NCI-H1930 (cell line): ENCODE data around the gene ZNF518B.

Experiments
- DNase-seq, 2 experiments: peaks; one replicate each; lab custom pipeline; 2025; lab: John Stamatoyannopoulos, UW

ZNF518B gene, protein sequence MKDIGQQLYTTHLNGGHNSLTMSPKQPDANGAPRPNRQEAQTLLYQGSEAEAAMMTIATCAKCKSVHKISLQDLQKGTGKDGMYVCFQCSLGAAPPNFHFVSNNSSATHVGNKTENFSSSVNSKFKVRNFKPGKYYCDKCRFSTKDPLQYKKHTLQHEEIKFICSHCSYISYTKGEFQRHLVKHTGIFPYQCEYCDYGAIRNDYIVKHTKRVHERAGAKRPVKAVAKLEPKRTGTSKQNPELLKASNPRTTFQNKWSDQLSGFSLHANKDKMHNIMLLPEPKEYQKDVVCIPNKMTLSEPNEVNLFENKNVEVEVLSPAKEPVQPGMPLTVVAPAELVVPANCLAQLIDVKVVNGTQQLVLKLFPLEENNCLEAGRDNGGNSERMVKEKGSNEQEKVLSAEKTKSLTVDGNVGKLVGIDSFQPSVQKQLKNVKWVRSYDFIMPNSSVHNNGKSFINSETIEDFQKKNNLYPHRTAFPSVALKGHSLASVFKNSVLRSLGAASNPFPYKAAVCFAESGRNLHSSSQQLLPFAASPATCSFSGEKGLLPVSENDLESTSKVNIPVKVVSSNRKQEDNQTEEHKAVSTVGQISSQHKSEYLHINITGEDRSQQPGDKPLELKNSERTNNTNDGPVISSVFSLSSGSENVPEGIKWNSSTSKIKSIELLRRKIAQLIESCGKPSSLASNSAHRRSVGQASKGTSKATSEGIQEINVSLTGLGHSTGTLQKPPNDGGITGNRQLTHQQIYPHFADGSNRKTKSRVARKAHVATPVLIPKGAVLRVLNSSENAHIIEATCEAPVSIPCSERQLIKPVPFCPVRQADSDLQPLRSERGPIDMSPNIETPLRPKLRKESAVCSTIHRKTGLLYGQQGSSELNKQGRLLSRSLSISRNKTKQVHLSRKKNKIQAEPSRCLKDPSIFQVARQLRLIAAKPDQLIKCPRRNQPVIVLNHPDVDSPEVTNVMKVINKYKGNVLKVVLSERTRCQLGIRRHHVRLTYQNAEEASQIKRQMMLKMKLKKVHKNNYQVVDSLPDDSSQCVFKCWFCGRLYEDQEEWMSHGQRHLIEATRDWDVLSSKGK

DNA sequence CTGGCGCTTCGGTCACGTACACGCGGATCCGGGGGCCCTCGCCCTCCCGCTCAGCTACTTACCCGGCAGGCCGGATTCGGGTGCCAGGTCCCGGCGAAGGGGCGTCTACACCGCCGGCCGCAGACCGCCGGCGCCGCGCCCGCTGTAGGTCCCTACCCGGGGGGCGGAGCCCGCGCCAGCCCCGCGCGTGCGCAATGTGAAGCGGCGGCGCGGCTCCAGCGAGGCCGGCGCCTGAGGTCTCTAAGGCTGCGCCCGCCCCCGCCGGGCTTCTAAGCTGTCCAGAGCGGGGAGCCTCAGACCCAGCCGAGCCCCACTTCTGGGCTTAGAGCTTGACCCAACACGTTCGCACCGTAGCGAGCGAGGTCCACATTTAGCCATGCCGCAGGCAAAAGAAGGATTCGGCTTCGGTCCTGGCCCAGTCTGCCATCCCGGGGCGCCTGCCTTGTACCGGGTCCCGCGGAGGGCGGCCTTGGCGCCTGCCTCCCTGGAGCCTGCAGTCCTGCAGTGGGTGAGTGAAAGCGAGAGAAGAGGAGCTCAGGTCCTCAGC lies at the start of gene ZNF518B:
Gene ZNF518B, minus strand, starts transcription at position 172 of the 547 bp plus-strand sequence. CDS start 11,098 bp downstream, outside the sequence.
- DNase-seq, result no peak

DNA sequence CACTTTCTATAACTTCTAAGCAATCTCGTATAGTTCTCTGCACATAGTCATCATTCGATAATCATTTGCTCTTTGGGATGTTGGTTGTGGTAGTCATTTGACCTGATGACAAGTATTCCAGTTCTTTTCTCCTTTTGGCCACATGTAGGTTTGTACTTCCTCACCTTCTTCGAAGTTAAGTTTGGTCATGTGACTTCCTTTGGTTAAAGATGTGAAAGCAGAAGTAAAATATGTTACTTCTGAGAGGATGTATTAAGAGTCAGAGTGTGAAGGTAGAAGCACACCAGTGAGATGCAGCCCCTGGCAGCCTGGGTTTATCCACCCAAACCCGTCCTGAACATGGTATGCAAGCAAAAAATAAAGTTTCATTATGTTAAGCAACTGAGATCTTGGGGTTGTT lies 48.9 kb upstream of the ZNF518B start:
- DNase-seq, result no peak

DNA sequence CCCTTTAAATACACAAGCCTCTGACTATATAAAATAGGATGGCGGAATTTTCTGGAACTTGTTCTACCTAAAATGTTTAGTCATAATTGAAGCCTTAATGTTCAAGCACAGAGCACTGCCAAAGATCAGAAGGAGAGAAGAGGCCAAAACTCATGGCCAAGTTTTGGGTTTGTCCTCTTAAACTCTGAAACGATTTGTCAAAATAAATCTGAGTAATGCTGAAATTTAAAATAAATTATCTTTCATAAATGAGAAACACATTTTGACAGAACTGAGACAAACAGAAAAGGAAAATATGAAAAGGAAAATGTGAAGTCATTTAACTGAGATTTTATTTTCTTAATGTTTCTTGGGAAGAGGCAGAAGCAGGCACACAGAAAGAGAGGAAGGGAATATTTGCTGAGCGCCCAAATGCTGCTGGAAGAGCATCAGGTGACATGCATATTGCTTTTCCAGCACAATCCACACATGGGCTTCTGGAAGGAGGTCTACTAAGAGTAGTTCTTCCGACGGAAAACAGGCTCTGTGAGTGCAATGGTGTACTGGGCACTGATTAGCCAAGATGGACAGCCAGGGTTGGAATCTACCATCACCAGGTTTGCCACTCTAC lies 47.4 kb upstream of the ZNF518B start:
- DNase-seq, result no peak

DNA sequence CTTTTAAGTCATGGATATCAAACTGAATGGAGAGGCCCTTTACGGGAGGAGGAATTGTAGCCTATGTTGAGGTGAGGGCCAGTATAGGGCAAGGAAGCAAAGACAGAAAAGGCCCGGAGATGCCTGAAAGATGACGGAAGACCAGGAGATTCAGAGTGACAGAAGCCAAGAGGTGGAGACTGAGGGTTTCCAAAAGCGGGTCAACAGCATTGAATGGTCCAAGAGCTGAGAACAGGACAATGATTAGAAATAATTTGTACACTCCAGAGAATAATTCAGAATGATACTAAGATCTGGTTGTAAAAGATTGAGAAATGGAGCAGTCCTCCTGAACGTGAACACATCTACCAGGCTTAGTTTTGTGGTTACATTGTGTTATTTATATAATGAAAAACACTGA lies 45.5 kb upstream of the ZNF518B start:
- no peak for DNase-seq

DNA sequence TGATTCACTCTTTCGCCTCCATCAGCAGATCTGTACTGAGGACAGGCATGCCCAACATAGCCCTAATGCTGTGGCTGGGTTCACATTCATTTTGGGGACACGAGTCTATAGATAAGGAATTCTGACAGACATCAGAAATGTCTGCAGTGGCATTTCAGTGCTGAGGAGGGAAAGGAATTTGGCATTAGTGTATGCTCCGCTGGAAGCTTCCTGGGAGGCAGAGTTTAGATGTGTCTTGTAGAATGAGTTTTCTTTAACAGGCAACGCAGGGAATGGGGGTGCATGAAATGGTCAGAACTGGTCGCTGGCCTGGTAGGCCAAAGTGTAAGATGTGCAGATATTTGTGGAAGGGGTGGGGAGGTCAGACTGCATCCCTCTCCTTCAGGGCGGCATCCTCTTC lies 43.5 kb upstream of the ZNF518B start:
- DNase-seq, result no peak

DNA sequence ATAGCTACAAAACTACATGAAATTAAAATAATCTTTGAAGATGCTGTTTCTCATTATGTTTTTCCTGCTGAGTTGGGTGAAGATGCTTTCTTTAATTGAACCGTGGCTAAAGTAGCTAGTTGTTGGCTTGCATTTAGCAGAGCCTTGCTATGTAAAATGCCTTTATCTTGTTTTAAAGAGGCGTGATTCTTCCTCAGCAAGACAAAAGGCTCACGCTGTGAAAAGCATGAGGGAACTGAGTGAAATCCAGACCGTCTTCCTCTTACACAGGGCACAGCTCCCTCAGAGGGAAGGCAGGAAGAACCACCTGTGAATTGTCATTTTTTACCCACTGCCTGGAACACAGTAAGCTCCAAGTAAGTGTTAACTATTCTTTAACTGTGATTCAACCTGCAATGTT lies 39.0 kb upstream of the ZNF518B start:
- no peak for DNase-seq

DNA sequence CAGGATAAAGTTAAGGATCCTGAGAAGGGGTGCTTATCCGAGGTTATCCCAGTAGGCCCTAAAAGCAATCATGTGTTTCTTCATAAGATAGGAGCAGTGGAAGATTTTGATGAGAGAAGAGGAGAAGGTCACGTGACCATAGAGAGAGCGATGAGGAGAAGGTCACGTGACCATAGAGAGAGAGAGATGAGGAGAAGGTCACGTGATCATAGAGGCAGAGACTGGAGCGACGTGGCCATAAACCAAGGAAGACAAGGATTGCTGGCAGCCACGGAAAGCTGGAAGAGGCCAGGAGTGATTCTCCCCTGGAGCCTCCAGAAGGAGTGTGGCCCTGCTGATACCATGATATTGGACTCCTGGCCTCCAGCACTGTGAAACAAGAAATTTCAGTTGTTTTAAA lies 38.4 kb upstream of the ZNF518B start:
- no peak for DNase-seq

DNA sequence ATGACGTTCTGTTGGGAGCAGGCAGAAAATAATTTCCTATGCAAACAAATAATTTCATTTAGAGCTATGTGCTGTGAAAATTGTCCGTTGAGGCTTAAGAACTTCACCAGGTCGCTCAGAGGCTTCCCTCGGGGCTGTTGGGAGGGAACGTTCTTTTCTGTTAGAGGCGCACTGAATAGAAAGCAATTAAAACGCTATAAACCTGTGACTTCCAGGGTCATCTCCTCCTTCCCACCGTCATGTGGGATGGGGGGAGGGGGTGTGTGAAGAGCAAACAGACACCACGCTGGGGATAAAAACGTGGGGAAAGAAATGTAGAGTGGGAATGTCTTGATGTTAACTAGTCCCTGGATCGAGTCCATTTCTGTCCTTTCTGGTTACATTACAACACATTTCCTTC lies 35.2 kb upstream of the ZNF518B start:
- DNase-seq, result no peak

DNA sequence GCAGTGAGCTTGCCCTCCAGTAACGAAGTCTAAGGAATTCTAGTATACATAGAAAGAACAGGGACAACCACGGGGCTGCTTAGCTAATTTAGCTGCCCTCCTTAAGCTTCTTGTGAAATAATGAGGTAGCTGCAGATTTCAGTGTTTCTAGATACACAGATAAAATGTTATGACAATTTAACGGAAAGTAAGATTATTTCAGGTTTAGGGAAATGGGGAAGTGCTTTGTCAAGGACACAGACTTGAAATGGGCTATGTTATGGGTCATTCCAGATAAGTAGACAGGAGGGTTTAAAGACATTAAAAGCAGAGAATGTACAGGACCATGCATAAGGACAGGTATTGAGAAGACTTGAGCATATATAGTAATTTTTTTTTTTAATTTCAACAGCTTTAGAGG lies 34.2 kb upstream of the ZNF518B start:
- DNase-seq, result no peak

DNA sequence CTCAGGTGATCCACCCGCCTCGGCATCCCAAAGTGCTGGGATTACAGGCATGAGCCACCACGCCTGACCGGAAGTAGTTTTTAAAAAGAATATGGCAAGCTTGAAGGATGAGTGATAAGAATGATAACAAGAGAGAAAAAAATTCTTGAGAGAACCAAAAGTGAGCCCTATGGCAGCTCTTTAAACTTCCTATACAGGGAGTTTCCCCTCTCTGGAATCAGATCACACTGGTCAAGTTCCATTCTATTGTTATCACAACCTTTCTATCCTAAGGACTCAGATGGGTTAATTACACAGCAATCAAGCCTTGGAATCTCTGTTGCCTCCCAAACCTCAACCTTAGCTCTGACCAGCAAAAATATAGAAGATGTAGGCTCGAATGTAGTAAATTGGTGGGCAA lies 33.8 kb upstream of the ZNF518B start:
- no peak for DNase-seq

DNA sequence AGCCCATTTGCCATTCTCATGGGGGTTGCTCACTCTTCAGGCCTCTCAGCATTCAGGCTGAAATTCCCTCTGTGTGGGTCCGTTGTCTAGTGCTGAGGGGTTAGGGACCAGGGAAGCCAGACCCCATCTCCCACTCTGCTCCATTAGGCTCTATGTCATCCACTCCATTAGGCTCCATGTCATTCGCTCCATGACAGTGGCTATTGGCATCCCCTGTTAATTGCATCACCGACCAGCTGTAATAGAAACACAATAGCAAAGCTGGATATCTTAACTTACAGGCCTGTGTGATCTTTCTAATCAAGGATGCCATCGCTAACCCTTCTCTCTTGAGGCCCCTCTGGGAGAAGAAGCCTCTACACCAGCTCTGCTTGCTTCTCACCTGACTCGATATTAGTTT lies 25.7 kb upstream of the ZNF518B start:
- no peak for DNase-seq

DNA sequence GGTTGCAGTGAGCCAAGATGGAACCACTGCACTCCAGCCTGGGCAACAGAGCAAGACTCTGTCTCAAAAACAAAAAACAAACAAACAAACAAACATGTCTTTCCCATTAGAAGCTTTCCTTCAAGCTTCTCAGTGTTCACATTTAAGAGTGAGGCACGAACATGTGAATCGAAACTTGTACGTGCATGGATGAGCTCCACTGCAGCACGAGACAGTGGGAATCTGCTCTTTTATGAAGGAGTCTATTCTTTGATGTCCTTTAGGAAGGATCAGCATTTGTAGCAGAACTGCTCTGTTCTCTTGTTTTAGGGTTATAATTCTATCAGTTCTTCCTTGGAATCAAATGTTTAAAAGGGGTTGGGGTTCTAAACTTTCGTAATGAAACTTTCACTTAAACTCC lies 23.4 kb upstream of the ZNF518B start:
- no peak for DNase-seq

DNA sequence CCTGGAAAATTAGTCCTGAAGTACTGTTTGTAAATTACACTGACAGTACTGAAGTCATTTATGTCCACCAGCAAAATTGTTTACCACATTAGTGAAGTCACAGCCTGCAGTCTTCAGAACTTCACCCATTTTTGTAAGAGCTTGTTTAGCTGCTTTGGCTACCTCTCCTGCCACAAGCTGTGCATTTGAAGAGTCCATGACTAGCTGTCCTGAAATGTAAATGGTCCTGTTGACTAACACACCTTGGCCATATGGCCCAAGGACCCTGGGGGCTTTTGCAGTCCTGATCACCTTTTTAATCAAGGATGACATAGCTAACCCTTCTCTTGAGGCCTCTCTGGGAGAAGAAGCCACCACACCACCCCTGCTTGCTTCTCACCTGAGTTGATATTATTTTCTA lies 21.4 kb upstream of the ZNF518B start:
- DNase-seq, result no peak

DNA sequence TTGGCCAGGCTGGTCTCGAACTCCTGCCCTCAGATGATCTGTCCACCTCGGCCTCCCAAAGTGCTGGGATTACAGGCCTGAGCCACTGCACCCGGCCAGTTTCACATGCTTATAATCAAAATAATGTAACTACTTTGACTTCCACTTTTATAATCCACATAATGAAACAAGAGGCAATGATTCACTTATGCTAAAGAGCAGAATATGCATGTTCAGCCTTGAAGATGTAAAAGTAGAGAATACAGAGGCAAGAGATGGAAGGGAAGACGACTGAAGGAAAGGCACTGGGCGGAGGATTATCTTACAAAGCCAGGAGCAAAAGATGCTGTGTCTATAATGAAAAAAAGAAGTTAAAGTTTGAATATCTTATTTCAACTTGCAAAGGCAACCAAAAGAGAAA lies 13.3 kb upstream of the ZNF518B start:
- no peak for DNase-seq

DNA sequence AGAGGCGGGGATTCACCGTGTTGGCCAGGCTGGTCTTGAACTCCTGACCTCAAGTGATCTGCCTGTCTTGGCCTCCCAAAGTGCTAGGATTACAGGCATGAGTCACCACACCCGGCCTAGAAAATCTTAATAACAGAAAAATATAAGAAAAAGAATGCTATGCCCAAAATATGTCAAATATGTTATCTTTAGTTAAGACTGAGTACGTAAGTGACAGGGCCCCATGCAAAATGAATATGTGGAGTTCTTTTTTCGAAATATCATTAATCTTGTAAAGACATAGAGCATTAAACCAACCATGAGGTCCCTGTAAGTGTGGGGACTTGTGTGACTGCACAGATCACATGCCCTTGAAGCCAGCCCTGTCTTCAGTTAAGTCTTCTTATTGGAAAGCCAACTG lies 8.9 kb upstream of the ZNF518B start:
- DNase-seq, result no peak

DNA sequence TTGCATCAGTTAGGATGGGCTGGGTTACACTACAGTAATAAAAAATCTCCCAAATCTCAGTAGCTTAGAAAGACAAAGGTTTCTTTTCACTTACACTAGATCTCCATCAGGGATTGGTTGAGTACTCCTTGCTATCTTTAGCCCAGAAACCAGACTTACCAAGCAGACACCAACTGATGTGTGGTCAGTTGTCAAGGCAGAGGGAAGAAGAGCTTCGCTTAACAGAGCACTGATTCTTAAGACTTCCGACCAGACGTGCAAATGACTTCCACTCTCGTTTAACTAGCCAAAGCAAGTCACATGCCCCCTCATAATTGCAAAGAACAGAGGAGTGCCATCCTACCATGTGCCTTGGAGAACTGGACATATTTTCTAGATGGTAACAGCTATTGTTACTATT lies 5.7 kb upstream of the ZNF518B start:
- no peak for DNase-seq

DNA sequence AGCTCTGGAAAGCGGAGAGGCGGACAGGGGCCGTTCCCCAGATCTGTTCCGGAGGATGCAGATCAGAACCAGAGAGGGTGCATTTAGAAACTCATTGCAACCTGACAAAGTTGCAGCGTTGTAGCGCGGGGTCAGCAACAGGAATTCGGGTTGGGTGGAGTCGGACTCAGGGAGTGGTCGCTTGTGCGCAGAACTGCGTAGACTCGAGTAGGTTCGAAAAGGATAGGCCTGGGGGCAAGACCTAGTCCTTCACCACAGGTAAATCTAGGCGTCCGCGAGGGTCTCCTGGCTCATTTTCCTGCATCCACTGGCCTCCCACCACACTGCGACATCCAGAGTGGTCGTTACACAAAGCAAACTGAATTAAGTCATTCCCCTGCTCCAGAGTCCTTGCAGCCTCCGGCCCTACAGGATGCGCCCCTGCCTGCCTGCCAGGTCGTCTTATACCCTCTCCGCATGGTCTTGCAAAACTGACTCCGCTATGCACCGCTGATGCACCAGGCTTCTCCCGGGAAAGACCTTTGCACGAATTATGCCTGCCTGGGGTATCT lies 4.7 kb upstream of the ZNF518B start:
- no peak for DNase-seq

DNA sequence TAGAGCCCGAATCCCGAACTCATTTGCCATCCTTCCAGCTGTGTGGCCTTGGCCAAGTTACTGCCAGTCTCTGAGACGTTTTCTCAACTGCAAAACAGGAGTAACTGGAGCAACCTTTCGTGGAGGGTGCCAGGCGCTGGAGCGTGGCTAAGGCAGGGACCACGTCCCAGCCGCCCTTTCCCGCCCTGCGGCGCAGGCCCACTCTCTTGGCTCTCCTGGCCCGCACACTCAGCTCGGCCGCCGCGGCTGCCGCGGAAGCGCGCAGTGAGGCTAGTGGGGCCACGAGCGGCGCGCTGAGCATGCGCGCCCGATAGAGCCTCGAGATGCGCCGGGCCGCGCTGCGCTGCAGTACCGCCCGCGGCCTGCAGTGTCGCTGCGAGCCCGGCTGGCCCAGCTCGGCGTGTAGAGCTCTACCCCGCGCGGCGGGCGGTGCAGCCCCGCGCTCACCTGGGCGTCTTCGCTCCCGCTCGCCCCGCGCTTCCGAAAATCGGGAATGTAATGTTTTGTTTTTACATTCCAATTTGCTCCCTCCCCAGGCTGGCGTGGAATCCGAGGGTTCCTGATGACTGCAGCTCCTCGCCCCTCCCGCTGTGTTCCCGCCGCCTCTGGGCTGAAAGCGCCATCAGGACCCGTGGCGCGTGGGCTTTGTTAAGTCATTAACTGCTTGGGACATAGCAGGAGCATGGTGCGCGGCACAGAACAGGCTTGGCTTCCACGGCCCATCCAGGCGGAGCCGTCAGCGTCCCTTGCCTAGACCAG lies 4.0 kb upstream of the ZNF518B start:
- no peak for DNase-seq

DNA sequence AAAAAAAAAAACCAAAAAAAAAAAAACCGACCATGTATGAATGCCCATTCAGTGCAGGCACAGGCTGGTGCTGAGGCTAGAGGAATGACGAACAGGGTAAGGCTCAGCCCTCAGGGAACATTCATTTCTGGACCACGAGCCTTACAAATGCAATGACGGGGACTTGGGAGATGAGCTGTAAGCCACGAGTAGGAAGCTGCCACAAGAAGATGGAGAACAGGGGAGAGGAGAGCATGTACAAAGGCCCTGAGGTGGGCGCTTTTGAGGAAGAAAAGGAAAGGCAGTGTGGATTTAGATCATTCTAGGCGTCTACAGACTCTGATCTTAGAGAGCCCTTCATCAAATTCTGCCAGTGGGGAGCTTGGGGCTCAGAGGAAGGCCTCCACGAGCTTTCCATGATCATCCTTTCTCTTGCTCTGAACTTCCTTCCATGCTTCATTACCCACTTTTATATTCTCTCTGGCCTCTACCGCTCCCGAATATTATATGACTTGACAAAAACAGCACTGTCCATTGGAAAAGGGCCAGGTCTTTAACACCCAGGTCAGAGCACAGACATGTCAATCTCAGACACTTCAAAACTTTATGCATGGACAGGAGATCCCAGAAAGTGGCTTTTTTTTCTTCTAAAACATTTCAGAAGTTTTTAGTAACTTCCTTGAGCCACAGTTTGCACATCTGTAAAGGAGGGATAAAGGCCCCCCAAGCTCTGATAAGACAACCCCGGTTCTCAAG lies 3.3 kb upstream of the ZNF518B start:
- no peak for DNase-seq

DNA sequence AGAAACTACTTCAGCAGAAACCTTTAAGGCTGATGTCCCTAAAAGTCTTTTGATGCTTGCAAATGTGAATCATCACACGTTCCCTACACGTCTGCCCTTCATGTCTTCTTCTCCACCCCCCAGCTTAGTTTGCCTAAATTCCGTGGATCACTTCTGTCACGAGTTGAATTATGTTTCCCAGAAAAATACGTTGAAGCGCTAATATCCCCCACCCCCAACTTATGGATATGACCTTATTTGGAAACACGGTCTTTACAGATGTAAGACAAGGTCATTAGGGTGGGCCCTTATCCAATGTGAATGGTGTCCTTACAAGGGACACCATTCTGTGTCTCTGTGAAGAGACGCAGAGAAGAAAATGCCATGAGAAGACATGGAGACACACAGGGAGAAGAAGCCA lies 2.1 kb upstream of the ZNF518B start:
- no peak for DNase-seq
